GM12878 (cell line): ENCODE measurements around the gene YWHAG. TPM values are rescaled to one million over a fixed set of nuclear protein-coding genes. Genes with fewer than 3 reads are reported as not detected.

Experiments
- E4F1 ChIP-seq: fragments of 450-650 bp; IDR thresholded peaks from 2 replicates; pipeline ENCODE4 v1.6.1; 2018; ENCODE audit warnings: borderline replicate concordance, mild to moderate bottlenecking; ENCODE audit not compliant: partially characterized antibody
- EP300 ChIP-seq, 2 experiments: fragments of 150-350 bp in 1 of 2; IDR thresholded peaks; 2 replicates each; pipeline ENCODE4 v1.6.1; 2011 to 2012; ENCODE audit warnings: low read depth in 2 of 2, low read length in 2 of 2, borderline replicate concordance in 1 of 2, improper control_type of control experiment in 1 of 2, inconsistent platforms in 1 of 2; ENCODE audit not compliant: control insufficient read depth in 1 of 2
- NR2F1 ChIP-seq: fragments of 450-650 bp; conservative IDR thresholded peaks from 2 replicates; pipeline ENCODE4 v1.6.1; 2017; ENCODE audit warnings: mild to moderate bottlenecking
- PAX8 ChIP-seq: fragments of 450-650 bp; IDR thresholded peaks from 2 replicates; pipeline ENCODE4 v1.6.1; 2017; ENCODE audit warnings: mild to moderate bottlenecking, moderate library complexity
- POLR2AphosphoS2 ChIP-seq: IDR thresholded peaks from 2 replicates; pipeline ENCODE4 v1.6.1; 2011; ENCODE audit warnings: low read depth, mild to moderate bottlenecking, low read length, improper control_type of control experiment, moderate library complexity
- RB1 ChIP-seq: fragments of 450-650 bp; formaldehyde crosslinking; IDR thresholded peaks from 2 replicates; pipeline ENCODE4 v1.6.1; 2017; ENCODE audit warnings: mild to moderate bottlenecking, borderline replicate concordance
- SMAD5 ChIP-seq: IDR thresholded peaks from 2 replicates; pipeline ENCODE4 v1.6.1; 2016; ENCODE audit warnings: antibody characterized with exemption, low read depth
- SUZ12 ChIP-seq: fragments of 200-600 bp; sonication (generic); IDR thresholded peaks from one replicate; pipeline ENCODE4 v1.6.1; 2018; ENCODE audit warnings: antibody characterized with exemption, mild to moderate bottlenecking; ENCODE audit not compliant: unreplicated experiment
- WRNIP1 ChIP-seq: IDR thresholded peaks from 2 replicates; pipeline ENCODE4 v1.6.1; 2011; ENCODE audit warnings: low read depth, low read length, improper control_type of control experiment, borderline replicate concordance
- YBX1 ChIP-seq: fragments of 450-650 bp; IDR thresholded peaks from 2 replicates; pipeline ENCODE4 v1.6.1; 2016; ENCODE audit warnings: antibody characterized with exemption
- ZBTB4 ChIP-seq: fragments of 450-650 bp; formaldehyde crosslinking; IDR thresholded peaks from 2 replicates; pipeline ENCODE4 v1.4.0; 2022; ENCODE audit warnings: mild to moderate bottlenecking, moderate library complexity
- ZNF274 ChIP-seq: IDR thresholded peaks from one replicate; pipeline ENCODE4 v1.8.0; 2011; ENCODE audit not compliant: insufficient read length, insufficient read depth
- polyA plus RNA-seq, 11 experiments: library from polyadenylated mRNA; depleted of rRNA in 4 of 11; unstranded in 6 of 11; stranded (reverse) in 5 of 11; fragments of >200 nt; fragmentation: Nextera tagmentation in 4 of 11; fragmentation: Illumina TruSeq in 1 of 11; extraction: Ambion mirVana in 4 of 11; extraction: Trizol in 1 of 11; gene quantifications; 1 replicate in 1 of 11; 2 replicates in 10 of 11; pipeline versions ENCODE4 v1.2.1 to v1.2.3, GENCODE V29; 2011 to 2016; ENCODE audit warnings: inconsistent platforms in 2 of 11, missing spikeins in 2 of 11, low read depth in 1 of 11
- total RNA-seq, 4 experiments: library from RNA; depleted of rRNA in 3 of 4; stranded (reverse); fragments of >200 nt in 3 of 4; fragmentation: Illumina TruSeq in 1 of 4; extraction: Trizol in 1 of 4; gene quantifications; 2 replicates each; pipeline versions ENCODE4 v1.2.1 to v1.2.3, GENCODE V29; 2013 to 2021
- TF ChIP-seq, protein P1 (sequence below): fragments of 450-650 bp; IDR thresholded peaks from 2 replicates; pipeline ENCODE4 v1.6.1; 2017; ENCODE audit warnings: mild to moderate bottlenecking, moderate library complexity
- TF ChIP-seq, protein P2 (sequence below): IDR thresholded peaks from 2 replicates; pipeline ENCODE4 v1.6.1; 2012; ENCODE audit warnings: low read depth, low read length, improper control_type of control experiment
- TF ChIP-seq, protein P3 (sequence below): fragments of 450-650 bp; IDR thresholded peaks from 2 replicates; pipeline ENCODE4 v1.6.1; 2017; ENCODE audit warnings: antibody characterized with exemption, mild to moderate bottlenecking, moderate library complexity

The YWHAG gene
- total and polyA plus RNA-seq, 10 of the 15 experiments (the other 5 are each of a cell fraction or from before 2014, with no cell fraction given) = 20.2 to 157 (median 41.3) TPM

GRCh38 chr7:76303202-76304147 lies 55.3 kb downstream of the YWHAG start (continued):
- TF ChIP-seq E4F1 (no peak), YBX1 (no peak), ZBTB4 (CRISPR knock-in tag) (no peak), RB1 (no peak), WRNIP1 (no peak), SMAD5 (no peak; the same call in 1 of the 2 replicates), SUZ12 (no peak), EP300 (IDR thresholded peaks at IDR 0.05; ENCODE audit: borderline replicate concordance in 1 of 2, control insufficient read depth in 1 of 2, low read depth in 2 of 2, low read length in 2 of 2) (no peak), PAX8 (no peak), NR2F1 (no peak), POLR2AphosphoS2 (no peak; the same call in none of the 2 replicates), ZNF274 (no peak)
- TF ChIP-seq, protein P1, sequence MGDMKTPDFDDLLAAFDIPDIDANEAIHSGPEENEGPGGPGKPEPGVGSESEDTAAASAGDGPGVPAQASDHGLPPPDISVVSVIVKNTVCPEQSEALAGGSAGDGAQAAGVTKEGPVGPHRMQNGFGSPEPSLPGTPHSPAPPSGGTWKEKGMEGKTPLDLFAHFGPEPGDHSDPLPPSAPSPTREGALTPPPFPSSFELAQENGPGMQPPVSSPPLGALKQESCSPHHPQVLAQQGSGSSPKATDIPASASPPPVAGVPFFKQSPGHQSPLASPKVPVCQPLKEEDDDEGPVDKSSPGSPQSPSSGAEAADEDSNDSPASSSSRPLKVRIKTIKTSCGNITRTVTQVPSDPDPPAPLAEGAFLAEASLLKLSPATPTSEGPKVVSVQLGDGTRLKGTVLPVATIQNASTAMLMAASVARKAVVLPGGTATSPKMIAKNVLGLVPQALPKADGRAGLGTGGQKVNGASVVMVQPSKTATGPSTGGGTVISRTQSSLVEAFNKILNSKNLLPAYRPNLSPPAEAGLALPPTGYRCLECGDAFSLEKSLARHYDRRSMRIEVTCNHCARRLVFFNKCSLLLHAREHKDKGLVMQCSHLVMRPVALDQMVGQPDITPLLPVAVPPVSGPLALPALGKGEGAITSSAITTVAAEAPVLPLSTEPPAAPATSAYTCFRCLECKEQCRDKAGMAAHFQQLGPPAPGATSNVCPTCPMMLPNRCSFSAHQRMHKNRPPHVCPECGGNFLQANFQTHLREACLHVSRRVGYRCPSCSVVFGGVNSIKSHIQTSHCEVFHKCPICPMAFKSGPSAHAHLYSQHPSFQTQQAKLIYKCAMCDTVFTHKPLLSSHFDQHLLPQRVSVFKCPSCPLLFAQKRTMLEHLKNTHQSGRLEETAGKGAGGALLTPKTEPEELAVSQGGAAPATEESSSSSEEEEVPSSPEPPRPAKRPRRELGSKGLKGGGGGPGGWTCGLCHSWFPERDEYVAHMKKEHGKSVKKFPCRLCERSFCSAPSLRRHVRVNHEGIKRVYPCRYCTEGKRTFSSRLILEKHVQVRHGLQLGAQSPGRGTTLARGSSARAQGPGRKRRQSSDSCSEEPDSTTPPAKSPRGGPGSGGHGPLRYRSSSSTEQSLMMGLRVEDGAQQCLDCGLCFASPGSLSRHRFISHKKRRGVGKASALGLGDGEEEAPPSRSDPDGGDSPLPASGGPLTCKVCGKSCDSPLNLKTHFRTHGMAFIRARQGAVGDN = no peak
- TF ChIP-seq, protein P2, sequence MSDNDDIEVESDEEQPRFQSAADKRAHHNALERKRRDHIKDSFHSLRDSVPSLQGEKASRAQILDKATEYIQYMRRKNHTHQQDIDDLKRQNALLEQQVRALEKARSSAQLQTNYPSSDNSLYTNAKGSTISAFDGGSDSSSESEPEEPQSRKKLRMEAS = no peak
- TF ChIP-seq, protein P3, sequence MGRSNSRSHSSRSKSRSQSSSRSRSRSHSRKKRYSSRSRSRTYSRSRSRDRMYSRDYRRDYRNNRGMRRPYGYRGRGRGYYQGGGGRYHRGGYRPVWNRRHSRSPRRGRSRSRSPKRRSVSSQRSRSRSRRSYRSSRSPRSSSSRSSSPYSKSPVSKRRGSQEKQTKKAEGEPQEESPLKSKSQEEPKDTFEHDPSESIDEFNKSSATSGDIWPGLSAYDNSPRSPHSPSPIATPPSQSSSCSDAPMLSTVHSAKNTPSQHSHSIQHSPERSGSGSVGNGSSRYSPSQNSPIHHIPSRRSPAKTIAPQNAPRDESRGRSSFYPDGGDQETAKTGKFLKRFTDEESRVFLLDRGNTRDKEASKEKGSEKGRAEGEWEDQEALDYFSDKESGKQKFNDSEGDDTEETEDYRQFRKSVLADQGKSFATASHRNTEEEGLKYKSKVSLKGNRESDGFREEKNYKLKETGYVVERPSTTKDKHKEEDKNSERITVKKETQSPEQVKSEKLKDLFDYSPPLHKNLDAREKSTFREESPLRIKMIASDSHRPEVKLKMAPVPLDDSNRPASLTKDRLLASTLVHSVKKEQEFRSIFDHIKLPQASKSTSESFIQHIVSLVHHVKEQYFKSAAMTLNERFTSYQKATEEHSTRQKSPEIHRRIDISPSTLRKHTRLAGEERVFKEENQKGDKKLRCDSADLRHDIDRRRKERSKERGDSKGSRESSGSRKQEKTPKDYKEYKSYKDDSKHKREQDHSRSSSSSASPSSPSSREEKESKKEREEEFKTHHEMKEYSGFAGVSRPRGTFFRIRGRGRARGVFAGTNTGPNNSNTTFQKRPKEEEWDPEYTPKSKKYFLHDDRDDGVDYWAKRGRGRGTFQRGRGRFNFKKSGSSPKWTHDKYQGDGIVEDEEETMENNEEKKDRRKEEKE = no peak
